GM19239 (cell line): ENCODE results near the gene SERTAD2.
A peak's percentile ranks its signal among the peaks of the same experiment; 100 is the strongest.

Experiments used
- DNase-seq: peaks from one replicate; pipeline ENCODE4 v3.0.0; 2011; ENCODE audit warnings: low spot score; ENCODE audit not compliant: insufficient read length
- FAIRE-seq: peaks from 2 replicates; lab custom pipeline; 2011; peaks lifted over from hg19 to GRCh38; lab: Jason Lieb, UNC

Gene SERTAD2

DNA sequence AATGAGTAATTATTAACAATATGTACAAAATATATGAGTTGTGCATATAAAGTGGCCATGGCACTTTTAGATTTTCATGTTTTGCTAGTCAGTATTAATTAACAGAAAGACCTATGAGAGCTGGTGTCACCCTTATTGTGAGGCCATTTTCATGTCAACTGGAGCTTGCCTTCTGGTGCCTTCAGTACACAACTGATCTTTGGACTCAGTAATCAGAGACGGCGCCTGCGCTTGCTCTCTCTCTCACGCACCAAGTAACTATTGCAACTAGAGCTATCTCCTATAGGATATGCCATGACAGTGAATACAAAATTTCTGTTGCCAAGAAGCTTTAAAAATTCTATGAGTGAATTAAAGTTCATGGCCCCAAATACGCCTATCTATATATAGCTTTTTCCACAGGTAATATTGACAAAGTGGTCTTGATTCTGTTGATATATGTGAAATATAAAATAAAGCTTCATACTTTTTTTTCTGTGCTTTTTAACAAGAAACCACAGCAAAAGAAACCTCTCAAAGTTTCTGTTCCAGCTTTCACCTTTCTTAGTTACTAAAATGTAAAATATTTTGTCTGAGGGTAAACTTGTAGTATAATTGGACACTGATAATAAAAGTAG lies 2.9 kb downstream of the SERTAD2 start:
- FAIRE-seq (peak; percentile 14), DNase-seq (no peak)

GRCh38 chr2:64650296-64650695 lies 3.4 kb downstream of the SERTAD2 start:
- DNase-seq (no peak), FAIRE-seq (peak; percentile 26)

DNA sequence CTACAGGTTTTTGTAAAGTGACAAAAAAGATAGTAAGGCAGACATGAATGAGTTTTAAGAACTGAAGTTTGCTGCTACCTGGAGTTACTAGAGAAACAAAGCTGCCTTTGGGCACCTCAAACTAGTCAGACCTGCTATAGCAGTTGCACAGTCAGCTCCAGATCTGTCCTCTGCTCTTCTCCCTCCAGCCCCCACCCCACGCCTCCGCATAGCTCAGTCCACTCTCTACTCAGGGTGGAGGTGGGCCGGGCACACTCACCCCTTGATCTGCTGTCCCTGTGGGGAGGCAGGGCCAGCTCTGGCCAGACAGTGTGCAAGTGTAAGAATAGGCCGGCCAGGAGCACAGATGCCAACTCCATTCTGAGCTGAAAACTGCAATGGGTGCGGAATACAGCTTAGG lies 4.1 kb downstream of the SERTAD2 start:
- FAIRE-seq (peak; percentile 76), DNase-seq (no peak)

DNA sequence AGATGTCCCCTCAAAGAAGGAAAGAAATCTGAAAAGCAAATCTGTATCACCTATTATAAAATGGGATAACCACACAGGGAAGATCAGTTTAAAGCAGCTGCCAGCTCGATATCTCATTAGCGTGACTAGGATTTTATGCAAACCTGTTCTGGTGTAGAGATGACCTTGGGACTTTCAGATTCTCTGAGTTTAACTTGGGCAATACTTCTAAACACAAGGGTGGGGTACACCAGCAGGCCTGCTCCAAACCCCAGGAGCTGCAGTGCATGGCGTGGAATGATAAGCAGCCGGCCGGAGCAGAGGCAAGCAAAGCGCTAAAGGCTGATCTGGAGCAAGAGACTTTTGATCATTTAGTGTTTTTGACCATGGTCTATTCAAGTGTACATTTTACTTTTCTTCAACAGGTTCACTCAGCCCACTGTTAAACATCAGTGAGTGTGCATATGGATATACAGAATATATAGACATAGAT lies 4.7 kb downstream of the SERTAD2 start:
- FAIRE-seq: peak; percentile 18

DNA sequence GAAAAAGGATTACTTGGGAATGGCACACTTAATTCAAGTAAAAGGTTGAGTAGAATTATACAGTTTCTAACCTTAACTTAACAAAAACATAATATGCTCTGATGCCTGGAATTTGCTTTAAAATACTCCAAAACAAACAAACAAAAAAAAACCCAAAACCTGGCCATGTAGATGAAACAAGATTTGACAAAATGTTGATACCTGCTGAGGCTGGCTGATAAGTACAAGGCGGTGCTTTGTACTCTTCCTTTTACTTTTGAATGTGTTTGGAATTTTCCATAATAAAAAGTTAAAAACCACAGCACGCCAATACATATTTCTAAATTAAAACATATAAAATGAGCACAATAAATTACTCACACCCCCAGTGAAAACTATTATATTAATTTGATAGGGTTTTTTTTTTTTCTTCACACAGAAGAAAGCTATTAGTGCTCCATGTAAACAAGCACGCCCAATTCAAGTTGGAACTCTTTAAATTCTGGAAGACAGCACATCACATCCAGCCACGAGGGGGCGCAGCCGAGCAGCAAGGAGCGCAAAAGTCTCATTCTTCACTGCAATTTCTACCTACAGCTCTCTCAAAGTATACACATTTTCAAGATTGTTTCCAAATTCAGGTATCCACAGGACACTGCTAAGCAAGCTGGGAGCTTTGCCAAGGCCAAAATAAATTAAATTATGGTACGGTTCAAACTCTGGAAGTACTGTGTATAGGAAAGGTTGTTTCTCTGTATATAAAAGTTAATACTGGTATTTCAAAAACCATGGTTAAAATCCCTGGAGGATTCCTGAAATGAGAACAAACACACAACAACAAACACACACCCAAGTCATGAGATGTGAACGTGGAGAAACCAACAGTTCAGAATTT lies 7.5 kb downstream of the SERTAD2 start:
- DNase-seq: no peak
- FAIRE-seq: peak; percentile 97

More for the DNA sequence above, 4.7 kb downstream of the SERTAD2 start:
- DNase-seq: no peak

GRCh38 chr2:64644458-64645382 lies 9.0 kb downstream of the SERTAD2 start:
- FAIRE-seq (peak; percentile 98), DNase-seq (no peak)

DNA sequence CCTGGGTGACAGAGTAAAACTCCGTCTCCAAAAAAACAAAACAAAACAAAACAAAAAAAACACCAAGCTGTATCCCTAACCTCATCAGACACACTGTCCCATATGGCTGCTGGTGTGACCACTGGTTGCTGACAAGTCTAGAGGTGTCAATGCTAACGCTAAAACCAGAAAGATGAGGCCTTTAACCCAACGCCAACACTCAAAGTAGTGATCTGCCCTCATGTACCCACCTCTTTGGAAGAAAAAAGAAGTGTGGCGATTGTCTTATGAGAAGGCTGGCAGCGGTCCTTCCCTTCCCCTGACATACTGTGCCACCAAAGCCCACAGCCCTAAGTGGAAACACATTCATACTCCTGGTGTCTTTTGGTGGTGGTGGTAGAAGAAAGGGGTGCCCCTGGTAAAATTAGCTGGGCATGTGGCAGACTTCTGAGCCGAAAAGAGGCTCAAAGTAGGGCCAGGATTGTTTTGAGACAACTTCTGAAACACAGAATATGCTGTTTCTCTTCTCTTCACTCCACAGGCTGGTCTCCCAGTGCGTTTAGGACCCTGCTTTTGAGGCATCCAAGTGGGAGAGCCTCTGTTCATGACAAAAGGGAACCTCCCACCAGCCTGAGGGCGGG lies 9.8 kb downstream of the SERTAD2 start:
- FAIRE-seq (peak; percentile 14), DNase-seq (no peak)

DNA sequence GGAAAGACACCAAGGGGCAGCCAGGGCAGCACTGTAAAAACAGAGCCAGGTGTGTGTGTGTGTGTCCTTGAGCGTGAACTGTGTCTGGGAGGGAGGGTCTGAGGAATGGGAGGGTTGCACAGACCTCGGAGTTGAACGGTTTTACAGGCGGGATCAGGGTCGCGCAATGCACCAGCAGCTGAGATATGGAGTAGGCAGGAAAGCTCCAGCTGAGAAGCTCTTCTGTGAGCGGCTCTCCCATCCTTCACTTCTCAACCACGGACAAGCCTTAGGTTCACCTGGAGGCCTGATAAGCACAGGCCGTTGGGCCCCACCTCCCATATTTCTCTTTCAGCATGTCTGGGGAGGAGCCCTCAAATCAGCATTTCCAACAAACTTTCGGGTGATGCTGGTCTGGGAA lies 12.1 kb downstream of the SERTAD2 start:
- FAIRE-seq: no peak
- DNase-seq: no peak

GRCh38 chr2:64640153-64641044 lies 13.3 kb downstream of the SERTAD2 start:
- peak; percentile 61 for FAIRE-seq
- no peak for DNase-seq

- FAIRE-seq: peak; percentile 40
Observed at GRCh38 chr2:64639691-64640090, 14.0 kb downstream of the SERTAD2 start.

DNA sequence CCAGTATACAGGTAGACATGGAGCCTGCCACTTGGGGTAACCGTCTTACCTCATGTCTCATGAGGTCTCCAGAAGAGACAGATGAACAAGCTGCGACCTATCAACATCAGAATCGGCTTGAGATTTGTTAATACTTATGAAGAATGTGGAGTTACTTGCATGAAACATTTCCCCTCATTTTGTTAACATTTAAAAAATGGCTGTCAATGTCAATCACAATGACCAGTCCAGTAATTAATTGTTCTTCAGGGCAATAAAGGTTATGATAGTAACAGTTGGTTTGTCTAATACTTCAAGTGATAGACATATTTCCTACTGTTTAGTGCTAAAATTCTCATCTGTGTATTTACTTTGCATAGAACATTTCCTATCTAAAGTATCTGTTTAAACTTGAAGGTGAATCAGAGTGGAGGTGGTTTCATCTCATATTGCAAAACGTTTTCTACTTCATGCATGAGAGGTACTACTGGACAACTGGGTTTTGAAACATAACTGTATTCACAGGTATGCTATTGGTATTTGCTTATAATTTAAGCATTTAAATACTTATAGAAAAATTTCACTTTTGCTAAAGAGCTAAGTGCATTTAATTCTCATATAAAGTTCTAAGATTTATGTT lies 15.1 kb downstream of the SERTAD2 start:
- peak; percentile 55 for FAIRE-seq

More at GRCh38 chr2:64639691-64640090, 14.0 kb downstream of the SERTAD2 start:
- DNase-seq: no peak

GRCh38 chr2:64637931-64638330 lies 15.8 kb downstream of the SERTAD2 start:
- FAIRE-seq: no peak
- no peak for DNase-seq

More for the DNA sequence above, 15.1 kb downstream of the SERTAD2 start:
- no peak for DNase-seq

DNA sequence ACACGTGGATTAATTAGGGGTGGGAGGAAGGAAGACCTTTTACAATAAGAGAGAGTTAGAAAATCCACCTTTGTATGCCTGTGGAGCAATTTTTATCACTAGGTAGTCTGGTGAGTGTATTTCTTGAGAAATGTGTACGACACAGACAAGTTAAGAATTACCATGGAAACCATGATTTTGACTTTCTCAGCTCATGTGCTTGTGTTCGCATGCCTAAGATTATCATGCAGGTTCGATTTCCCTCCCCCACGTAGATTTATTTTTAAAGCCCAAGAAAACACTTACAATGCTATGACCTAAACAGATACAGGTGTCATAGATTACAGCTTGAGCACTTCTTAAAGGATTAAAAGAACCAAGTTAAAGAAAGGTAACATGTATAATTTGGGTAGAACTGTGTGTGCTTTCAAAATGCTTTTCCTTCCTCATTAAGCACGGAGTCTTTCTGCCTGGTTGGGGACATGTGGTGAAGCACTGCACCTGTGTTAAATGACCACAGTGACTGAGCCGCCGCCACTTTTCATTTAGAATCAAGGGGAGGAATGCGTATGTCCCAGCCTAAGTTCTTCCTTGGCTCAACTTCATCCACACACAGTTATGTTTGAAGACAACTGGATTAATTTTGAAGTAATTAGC lies 16.6 kb downstream of the SERTAD2 start:
- no peak for FAIRE-seq
- no peak for DNase-seq

DNA sequence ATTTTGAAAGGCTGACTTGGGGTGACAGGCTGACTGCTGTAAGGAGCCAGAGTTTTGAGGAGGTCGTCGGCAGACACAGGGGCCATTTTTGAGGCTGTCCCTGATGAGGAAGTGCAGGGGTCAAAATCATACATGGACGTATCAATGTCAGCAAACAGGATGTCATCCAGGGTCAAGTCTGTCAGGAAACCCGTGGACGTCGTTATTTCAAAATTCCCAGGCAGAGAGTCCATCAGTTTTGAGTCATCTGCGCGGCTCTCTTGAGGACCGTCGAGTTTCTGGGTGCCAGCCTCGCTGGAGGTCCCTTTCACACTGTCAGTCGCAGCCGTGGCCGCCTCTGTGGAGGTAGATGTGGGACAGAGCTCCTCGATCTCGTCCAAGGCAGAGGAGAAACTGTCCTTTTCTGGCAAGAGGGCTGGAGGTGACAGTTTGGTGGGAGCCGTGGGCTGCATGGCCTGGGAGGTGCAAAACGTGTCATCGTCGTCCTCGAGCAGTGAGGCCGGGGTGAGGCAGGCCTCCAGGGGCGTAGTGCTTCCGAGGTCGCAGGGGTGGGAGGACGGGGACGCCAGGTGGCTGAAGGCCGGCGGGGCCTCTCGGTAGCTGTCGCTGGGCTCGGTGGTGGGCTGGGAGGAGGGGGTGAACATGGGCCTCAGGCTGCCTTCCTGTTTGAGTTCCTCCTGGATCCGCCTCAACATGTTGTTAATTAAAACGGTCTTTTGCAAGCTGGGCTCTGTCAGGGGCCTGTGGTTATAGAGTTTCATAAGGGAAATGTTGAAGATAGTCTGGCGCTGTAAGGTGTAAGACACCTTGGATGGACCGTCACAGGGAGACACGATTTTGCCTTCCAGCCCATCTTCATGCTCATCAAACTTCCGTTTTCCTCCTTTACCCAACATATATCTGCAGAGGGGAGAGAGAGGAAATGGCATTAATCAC lies 17.5 kb downstream of the SERTAD2 start:
- FAIRE-seq (peak; percentile 96), DNase-seq (peak; percentile 65)

GRCh38 chr2:64634345-64635267 lies 19.1 kb downstream of the SERTAD2 start:
- no peak for FAIRE-seq
- DNase-seq: no peak
